Anterior cingulate cortex (tissue), 58 donors: ENCODE data around the gene GORAB.

Experiments used
- DNase-seq, 58 donors: peaks; one replicate each; lab custom pipeline; 2025; lab: John Stamatoyannopoulos, UW

The GORAB gene

GRCh38 chr1:170537798-170538503 lies 6.0 kb downstream of the GORAB start:
- no peak for DNase-seq

DNA sequence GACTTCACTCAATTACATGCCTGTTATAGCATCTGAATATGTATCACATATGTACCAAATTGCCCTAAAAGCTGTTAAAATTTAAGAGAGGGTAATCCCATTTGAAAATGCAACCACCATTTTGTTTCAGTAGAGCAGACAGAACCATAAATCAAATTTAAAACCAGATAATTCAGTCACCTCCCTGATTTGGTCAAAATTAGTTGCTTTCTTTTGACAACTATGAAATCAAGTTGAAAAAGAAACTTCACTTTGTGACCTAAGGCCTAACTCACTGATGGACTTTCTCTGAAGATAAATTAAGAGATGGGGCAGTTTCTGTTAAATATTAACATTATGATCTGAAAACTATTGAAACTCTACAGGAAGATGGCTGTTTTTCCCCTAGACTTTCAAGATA lies 6.7 kb downstream of the GORAB start:
- DNase-seq = no peak

- no peak for DNase-seq
Observed at GRCh38 chr1:170539154-170539553, 7.2 kb downstream of the GORAB start.

GRCh38 chr1:170544624-170545023 lies 12.7 kb downstream of the GORAB start:
- DNase-seq = no peak

GRCh38 chr1:170545476-170545875 lies 13.5 kb downstream of the GORAB start:
- no peak for DNase-seq

- DNase-seq = no peak
Observed at GRCh38 chr1:170547255-170547654, 15.3 kb downstream of the GORAB start.

DNA sequence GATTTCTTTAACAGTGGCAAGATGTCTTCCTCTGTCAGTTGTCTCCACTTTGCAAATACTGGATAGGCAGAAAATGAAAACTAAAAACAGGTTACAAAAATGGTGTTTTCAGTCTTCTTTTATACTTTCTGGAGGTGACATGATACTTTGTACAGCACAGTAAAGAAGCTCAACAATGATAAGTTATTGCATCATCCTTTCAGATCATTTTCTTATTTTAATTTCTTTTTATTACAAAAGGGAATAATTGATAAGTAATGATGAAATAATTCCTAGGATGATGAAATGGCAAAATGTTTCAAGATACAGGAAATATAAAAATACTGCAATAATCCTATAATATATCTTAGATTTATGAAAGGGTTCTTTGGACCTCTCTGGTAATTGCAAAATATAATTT lies 16.5 kb downstream of the GORAB start:
- no peak for DNase-seq

DNA sequence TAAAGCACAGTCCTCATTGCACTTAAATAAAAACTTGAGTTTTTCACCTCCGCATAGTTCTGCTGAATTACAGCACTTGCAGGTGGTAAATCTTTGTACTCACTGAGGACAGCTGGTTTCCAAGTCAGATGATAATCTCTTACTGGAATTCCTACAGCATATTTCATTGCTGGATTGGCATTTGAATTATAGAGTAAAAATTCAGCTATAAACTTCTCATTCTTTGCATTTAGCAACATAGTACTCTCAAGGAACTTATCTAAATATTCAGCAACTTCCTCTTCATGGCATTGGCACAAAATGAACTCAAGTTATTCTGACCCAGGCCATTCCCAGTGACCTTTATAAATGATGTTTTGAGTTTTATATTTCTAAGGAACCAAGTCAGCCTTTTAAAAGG lies 23.4 kb downstream of the GORAB start:
- no peak for DNase-seq

DNA sequence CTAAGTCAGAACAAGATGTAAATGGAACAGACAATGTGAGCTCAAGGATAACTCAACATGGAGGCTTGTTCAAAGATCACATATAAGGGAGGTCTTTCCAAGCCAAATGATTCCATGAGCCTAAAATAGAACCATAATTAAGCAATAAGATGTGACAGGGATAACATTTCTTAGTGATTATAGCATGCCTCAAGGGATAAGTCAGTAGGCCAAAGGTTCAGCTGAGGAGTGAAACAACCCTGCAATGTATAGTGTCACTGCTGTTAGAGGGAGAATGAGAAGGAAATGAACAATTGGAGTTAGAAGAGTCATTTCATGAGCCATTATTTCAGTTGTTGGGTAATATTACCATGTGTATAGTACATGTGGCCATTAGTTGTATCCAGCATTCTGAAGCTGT lies 25.0 kb downstream of the GORAB start:
- no peak for DNase-seq

GRCh38 chr1:170558731-170559130 lies 26.8 kb downstream of the GORAB start:
- no peak for DNase-seq

DNA sequence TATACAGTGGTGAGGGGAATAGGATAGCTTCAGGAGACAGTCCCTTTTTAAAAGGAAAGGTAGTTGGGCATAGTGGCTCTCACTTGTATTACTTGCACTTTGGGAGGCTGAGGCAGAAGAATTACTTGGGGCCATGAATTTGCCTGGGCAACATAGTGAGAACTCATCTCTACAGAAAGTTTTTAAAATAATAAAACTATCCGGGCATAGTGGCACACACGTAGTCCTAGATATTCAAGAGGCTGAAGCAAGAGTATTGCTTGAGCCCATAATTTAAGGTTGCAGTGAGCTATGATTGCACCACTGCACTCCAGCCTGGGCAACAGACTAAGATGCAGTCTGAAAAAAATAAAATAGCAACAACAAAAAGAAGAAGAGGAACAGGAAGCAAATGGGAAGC lies 27.2 kb downstream of the GORAB start:
- DNase-seq = no peak

- no peak for DNase-seq
Observed at GRCh38 chr1:170560681-170561285, 28.8 kb downstream of the GORAB start.

- peak in 3 of 58 donors; percentile 7 to 26 (median 15) for DNase-seq
Observed at GRCh38 chr1:170562646-170563338, 30.8 kb downstream of the GORAB start.

GRCh38 chr1:170567214-170567613 lies 35.2 kb downstream of the GORAB start:
- DNase-seq = no peak

DNA sequence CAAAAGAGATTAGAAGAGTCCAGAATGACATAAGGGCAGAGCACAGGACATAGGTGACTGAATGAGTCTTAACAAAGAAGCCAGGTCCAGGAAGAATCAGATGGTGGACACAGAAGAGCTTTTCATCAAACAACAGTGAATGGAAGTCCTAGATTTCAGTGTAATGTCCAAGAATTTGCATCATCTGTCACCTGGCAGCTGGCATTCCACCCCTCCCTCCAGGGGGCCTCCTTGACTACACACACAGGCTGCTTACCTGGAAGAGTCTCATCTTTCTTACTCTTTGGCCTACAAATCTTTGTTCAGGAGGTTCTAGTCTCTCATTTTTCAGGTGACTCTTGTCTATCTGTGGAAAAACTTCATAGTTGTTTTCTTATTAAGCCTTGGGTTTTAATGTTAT lies 36.2 kb downstream of the GORAB start:
- no peak for DNase-seq

GRCh38 chr1:170576980-170577379 lies 45.0 kb downstream of the GORAB start:
- no peak for DNase-seq

- no peak for DNase-seq
Observed at GRCh38 chr1:170578359-170578758, 46.4 kb downstream of the GORAB start.

DNA sequence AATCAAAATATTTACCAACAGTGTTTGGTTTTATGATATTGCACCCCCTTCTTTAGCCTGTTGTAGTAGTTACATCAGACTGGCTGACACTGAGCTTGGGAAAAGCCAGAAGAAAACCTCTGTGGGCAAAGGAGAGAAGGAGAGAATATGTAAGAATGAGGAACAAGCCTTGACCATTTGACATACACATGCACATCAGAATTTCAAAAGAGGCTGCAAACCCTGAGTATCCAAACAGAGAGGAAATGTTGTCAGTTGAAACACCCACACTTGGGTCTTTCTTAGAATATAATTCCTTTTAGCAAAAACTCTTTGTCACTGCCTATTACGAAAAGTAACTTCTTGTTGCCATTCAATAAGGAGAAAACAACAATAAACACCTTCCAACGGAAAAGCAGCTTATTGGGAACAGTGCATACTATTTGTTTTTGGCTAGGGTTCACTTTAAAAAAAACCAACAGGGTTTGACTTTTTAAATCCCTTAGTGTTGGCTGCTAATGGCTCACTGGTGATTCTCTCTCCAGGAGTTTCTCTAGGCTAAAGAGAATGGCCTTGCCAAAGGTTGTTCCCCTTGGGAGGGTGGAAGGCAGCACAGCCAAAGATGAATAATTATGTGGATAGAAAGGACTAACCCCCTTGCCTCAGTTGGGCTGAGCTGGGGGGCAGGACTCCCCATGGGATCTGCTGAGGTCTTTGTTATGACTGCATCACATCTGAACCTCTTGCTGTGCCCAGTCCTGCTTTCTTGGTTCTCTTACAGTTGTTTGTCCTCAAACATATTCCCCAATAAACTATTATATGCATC lies 48.9 kb downstream of the GORAB start:
- DNase-seq = peak in 2 of 58 donors; percentile 12 to 43

DNA sequence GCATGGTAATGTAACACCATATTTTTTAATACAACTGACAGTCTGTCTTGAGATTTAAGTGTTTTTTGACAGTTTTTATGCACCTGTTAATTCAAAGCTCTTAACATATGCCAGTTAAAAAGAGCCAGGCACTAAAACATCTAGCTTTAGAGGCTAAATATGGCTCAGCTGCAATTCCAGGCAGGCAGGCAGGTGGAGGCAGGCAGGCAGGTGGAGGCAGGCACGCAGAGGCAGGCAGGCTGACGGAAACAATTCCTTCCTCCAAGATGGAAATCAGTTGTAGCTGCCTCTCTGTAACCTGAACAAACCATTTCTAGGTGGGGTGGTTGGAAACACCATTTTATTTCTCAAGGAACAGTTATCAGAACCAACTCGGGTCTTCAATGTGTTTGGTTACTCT lies 51.2 kb downstream of the GORAB start:
- no peak for DNase-seq

- DNase-seq = peak in 17 of 58 donors; percentile 3 to 49 (median 18)
Observed at GRCh38 chr1:170586321-170587252, 54.6 kb downstream of the GORAB start.
